H1 (cell line): ENCODE measurements around the gene PLPPR1. TPM values are rescaled to one million over a fixed set of nuclear protein-coding genes. Genes with fewer than 3 reads are reported as not detected.

Experiments
- EP300 ChIP-seq, 2 experiments: IDR thresholded peaks; 1 replicate in 1 of 2; 2 replicates in 1 of 2; pipeline ENCODE4 v1.6.1; 2011 to 2012; ENCODE audit warnings: low read depth in 2 of 2, low read length in 2 of 2, mild to moderate bottlenecking in 2 of 2, borderline replicate concordance in 1 of 2, inconsistent platforms in 1 of 2, moderate library complexity in 1 of 2
- POLR2AphosphoS5 ChIP-seq: IDR thresholded peaks from 2 replicates; pipeline ENCODE4 v1.6.1; 2011; ENCODE audit warnings: low read depth, low read length
- POU5F1 ChIP-seq: IDR thresholded peaks from 2 replicates; pipeline ENCODE4 v1.6.1; 2011; ENCODE audit warnings: low read depth, mild to moderate bottlenecking, low read length, moderate library complexity
- polyA plus RNA-seq, 7 experiments: library from polyadenylated mRNA; depleted of rRNA in 3 of 7; stranded (reverse) in 5 of 7; unstranded in 2 of 7; fragments of >200 nt in 5 of 7; fragments of 200-250 nt in 2 of 7; gene quantifications; 1 replicate in 5 of 7; 2 replicates in 1 of 7; 4 replicates in 1 of 7; pipeline versions ENCODE4 v1.2.1 to v1.2.3, GENCODE V29; 2011 to 2013; ENCODE audit warnings: missing spikeins in 2 of 7, mixed read lengths in 2 of 7
- total RNA-seq: library from RNA; stranded (reverse); fragmentation: NEBNext Ultra II Directional; extraction: Animal tissue kit (Norgen Biotek cat#: 25700); gene quantifications from 2 replicates; pipeline ENCODE4 v1.2.1, GENCODE V29; 2021
- TF ChIP-seq, protein P1 (sequence below), 3 experiments: IDR thresholded peaks; 1 replicate in 2 of 3; 2 replicates in 1 of 3; pipeline versions ENCODE4 v1.5.1 to v1.6.1; 2011; ENCODE audit warnings: low read length in 3 of 3, mild to moderate bottlenecking in 3 of 3, inconsistent platforms in 2 of 3, low read depth in 1 of 3, moderate library complexity in 1 of 3; ENCODE audit not compliant: insufficient read depth in 1 of 3; ENCODE audit errors: control extremely low read depth in 1 of 3

The PLPPR1 gene
- total and polyA plus RNA-seq, 2 of the 8 experiments (the other 6 are each of a cell fraction or from before 2014, with no cell fraction given), result 1.4 to 1.8 TPM

DNA sequence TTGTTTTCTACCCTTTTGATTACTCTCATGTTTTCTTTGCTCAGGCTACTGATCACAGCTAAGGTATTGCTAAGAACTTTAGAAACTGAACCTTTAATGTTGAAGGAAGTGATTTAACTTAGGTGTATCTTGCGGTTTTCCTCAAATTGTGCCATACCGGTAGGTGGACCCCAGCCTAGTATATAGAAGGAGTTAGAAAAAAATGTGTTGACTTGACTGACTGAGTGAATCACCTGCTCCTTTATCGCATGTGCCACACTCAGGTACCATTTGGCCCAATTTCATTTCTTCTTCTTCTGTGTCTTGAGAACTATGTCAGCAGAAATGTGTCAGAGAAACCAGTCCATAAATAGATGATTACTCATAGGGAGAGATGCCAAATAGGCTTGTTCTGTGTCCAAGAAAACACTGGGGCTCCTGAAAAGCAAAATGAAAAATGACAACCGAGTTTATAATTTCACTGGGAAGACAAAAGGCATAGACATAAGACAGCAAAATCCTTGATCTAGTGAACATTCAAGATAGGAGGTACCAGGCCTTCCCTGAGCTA lies 19.4 kb downstream of the PLPPR1 start (continued):
- TF ChIP-seq, protein P1, sequence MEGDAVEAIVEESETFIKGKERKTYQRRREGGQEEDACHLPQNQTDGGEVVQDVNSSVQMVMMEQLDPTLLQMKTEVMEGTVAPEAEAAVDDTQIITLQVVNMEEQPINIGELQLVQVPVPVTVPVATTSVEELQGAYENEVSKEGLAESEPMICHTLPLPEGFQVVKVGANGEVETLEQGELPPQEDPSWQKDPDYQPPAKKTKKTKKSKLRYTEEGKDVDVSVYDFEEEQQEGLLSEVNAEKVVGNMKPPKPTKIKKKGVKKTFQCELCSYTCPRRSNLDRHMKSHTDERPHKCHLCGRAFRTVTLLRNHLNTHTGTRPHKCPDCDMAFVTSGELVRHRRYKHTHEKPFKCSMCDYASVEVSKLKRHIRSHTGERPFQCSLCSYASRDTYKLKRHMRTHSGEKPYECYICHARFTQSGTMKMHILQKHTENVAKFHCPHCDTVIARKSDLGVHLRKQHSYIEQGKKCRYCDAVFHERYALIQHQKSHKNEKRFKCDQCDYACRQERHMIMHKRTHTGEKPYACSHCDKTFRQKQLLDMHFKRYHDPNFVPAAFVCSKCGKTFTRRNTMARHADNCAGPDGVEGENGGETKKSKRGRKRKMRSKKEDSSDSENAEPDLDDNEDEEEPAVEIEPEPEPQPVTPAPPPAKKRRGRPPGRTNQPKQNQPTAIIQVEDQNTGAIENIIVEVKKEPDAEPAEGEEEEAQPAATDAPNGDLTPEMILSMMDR (IDR thresholded peaks at IDR 0.05; ENCODE audit: control extremely low read depth in 1 of 3, insufficient read depth in 1 of 3, low read depth in 1 of 3, low read length in 3 of 3), result no peak
- no peak for TF ChIP-seq EP300 (IDR thresholded peaks at IDR 0.05; ENCODE audit: borderline replicate concordance in 1 of 2, low read depth in 2 of 2, low read length in 2 of 2)
- TF ChIP-seq POU5F1, result no peak
- TF ChIP-seq POLR2AphosphoS5, result no peak
